ENCODE measurements around the gene MAB21L1.

MAB21L1 gene

GRCh38 chr13:35477386-35477946 is 977 bp upstream of the MAB21L1 start:
- no peak overlapping the region for H3K4me2 ChIP-seq (ENCODE audit: low read length)
- H3K18ac ChIP-seq (ENCODE audit: low read length) = no peak overlapping the region
- WGBS (ENCODE audit: extremely low coverage, insufficient coverage, insufficient read length) = no CpG with 5 or more reads among the region's 5 CpGs
- H3K27ac ChIP-seq (ENCODE audit: low read depth, low read length) = no peak overlapping the region
- DNase-seq = no peak
- H4K91ac ChIP-seq (ENCODE audit: low read depth, low read length) = no peak overlapping the region
- H3K4me1 ChIP-seq (ENCODE audit: control insufficient read depth in 1 of 2, insufficient read depth in 2 of 2, low read length in 2 of 2) = peaks cover 15 to 17% of the 10 kb centered on the region in 2 experiments
- H4K12ac ChIP-seq (ENCODE audit: low read depth, low read length) = no peak overlapping the region
- no peaks in the 10 kb centered on the region for H3K79me1 ChIP-seq (ENCODE audit: low read length)
- peaks cover 8% of the 10 kb centered on the region for H3K9me3 ChIP-seq (ENCODE audit: insufficient read depth, low read depth, low read length)
- H2AFZ ChIP-seq (ENCODE audit: insufficient read depth, low read length, poor library complexity) = no peak overlapping the region
- no peak overlapping the region for H3K9ac ChIP-seq (ENCODE audit: low read length)
- no peak overlapping the region for H2BK5ac ChIP-seq (ENCODE audit: low read depth, low read length, poor library complexity)
- H3K4ac ChIP-seq (ENCODE audit: low read depth, low read length) = no peak overlapping the region
- H4K8ac ChIP-seq (ENCODE audit: low read depth, low read length) = no peak overlapping the region
- no peaks in the 10 kb centered on the region for H3K79me2 ChIP-seq (ENCODE audit: control insufficient read depth, insufficient read depth, low read length, poor library complexity)
- no peak overlapping the region for H3K14ac ChIP-seq (ENCODE audit: low read length)
- H3K4me3 ChIP-seq (ENCODE audit: low read depth, low read length) = no peak overlapping the region
- no peak overlapping the region for H2AK5ac ChIP-seq (ENCODE audit: low read length)
- no peaks in the 10 kb centered on the region for H3K36me3 ChIP-seq (ENCODE audit: control insufficient read depth in 1 of 2, insufficient read depth in 2 of 2, low read length in 2 of 2)
- H2BK12ac ChIP-seq (ENCODE audit: low read length) = no peak overlapping the region
- no peak overlapping the region for H3K23ac ChIP-seq (ENCODE audit: low read length)
- peaks cover 37% of the 10 kb centered on the region for H3K27me3 ChIP-seq (ENCODE audit: insufficient read depth, low read length)
- H2BK120ac ChIP-seq (ENCODE audit: insufficient read depth, low read length, poor library complexity) = no peak overlapping the region

GRCh38 chr13:35475212-35475959 is 1.1 kb downstream of the MAB21L1 start:
- peaks cover 17 to 24% of the 10 kb centered on the region in 2 experiments for H3K4me1 ChIP-seq (ENCODE audit: control insufficient read depth in 1 of 2, insufficient read depth in 2 of 2, low read length in 2 of 2)
- no peak overlapping the region for H3K4ac ChIP-seq (ENCODE audit: low read depth, low read length)
- H2BK120ac ChIP-seq (ENCODE audit: insufficient read depth, low read length, poor library complexity) = no peak overlapping the region
- no peak overlapping the region for H2AFZ ChIP-seq (ENCODE audit: insufficient read depth, low read length, poor library complexity)
- no peak overlapping the region for H2BK12ac ChIP-seq (ENCODE audit: low read length)
- peaks cover 58% of the 10 kb centered on the region for H3K27me3 ChIP-seq (ENCODE audit: insufficient read depth, low read length)
- no peak overlapping the region for H4K91ac ChIP-seq (ENCODE audit: low read depth, low read length)
- no peaks in the 10 kb centered on the region for H3K36me3 ChIP-seq (ENCODE audit: control insufficient read depth in 1 of 2, insufficient read depth in 2 of 2, low read length in 2 of 2)
- H3K79me2 ChIP-seq (ENCODE audit: control insufficient read depth, insufficient read depth, low read length, poor library complexity) = no peaks in the 10 kb centered on the region
- H3K18ac ChIP-seq (ENCODE audit: low read length) = no peak overlapping the region
- H3K14ac ChIP-seq (ENCODE audit: low read length) = no peak overlapping the region
- H3K9ac ChIP-seq (ENCODE audit: low read length) = no peak overlapping the region
- no CpG with 5 or more reads among the region's 47 CpGs for WGBS (ENCODE audit: extremely low coverage, insufficient coverage, insufficient read length)
- peak overlapping the region; percentile 65 for H3K4me2 ChIP-seq (ENCODE audit: low read length)
- H3K4me3 ChIP-seq (ENCODE audit: low read depth, low read length) = no peak overlapping the region
- no peak overlapping the region for H3K27ac ChIP-seq (ENCODE audit: low read depth, low read length)
- peaks cover 8% of the 10 kb centered on the region for H3K9me3 ChIP-seq (ENCODE audit: insufficient read depth, low read depth, low read length)
- no peak overlapping the region for H4K8ac ChIP-seq (ENCODE audit: low read depth, low read length)
- DNase-seq = peak; percentile 4 to 63
- no peak overlapping the region for H4K12ac ChIP-seq (ENCODE audit: low read depth, low read length)
- no peak overlapping the region for H3K23ac ChIP-seq (ENCODE audit: low read length)
- no peaks in the 10 kb centered on the region for H3K79me1 ChIP-seq (ENCODE audit: low read length)
- no peak overlapping the region for H2BK5ac ChIP-seq (ENCODE audit: low read depth, low read length, poor library complexity)
- no peak overlapping the region for H2AK5ac ChIP-seq (ENCODE audit: low read length)

DNA sequence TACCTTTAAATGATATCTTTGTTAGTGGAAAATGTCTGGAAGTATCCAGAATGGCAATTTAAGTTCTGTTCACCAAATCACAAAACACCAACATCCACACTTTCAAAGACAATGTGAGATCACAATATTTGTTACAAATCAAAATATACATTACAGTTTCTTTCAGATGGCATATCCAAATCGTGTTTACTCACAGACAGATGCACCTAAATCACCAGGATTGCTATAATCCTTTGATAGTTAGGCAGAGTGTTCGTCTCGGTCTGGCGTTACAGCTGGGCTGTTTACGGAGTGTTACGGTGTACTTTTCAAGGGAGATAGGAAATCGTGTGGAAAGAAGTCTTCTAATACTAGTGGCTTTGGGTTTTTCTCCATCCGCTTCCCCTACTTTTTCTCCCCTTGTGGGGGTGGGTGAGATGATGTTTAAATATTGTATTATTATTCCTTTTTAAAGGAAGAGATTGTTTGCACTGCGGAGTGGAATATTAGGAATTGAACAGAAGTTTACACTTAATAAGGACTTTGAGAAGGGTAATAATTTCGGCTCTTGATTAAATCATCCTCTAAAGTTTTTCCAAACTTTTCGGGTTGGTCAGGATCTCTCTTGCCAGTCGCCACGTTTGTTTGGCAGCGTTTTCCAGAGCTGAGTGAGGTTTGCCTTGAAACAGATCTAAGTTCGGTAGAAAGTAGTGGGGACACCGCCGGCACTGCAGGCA is 1.8 kb downstream of the MAB21L1 start:
- Histone ChIP-seq H4K12ac (ENCODE audit: low read depth, low read length) (no peak overlapping the region), H3K4me1 (ENCODE audit: control insufficient read depth in 1 of 2, insufficient read depth in 2 of 2, low read length in 2 of 2) (peaks cover 17 to 24% of the 10 kb centered on the region in 2 experiments), H3K4me3 (ENCODE audit: low read depth, low read length) (no peak overlapping the region), H3K79me2 (ENCODE audit: control insufficient read depth, insufficient read depth, low read length, poor library complexity) (no peaks in the 10 kb centered on the region), H2AK5ac (ENCODE audit: low read length) (no peak overlapping the region), H3K14ac (ENCODE audit: low read length) (no peak overlapping the region), H2BK5ac (ENCODE audit: low read depth, low read length, poor library complexity) (no peak overlapping the region), H3K79me1 (ENCODE audit: low read length) (no peaks in the 10 kb centered on the region), H3K4ac (ENCODE audit: low read depth, low read length) (no peak overlapping the region), H3K9ac (ENCODE audit: low read length) (no peak overlapping the region), H2BK12ac (ENCODE audit: low read length) (no peak overlapping the region), H2AFZ (ENCODE audit: insufficient read depth, low read length, poor library complexity) (no peak overlapping the region), H3K27ac (ENCODE audit: low read depth, low read length) (no peak overlapping the region), H3K9me3 (ENCODE audit: insufficient read depth, low read depth, low read length) (peaks cover 8% of the 10 kb centered on the region), H3K18ac (ENCODE audit: low read length) (no peak overlapping the region), H2BK120ac (ENCODE audit: insufficient read depth, low read length, poor library complexity) (no peak overlapping the region), H4K8ac (ENCODE audit: low read depth, low read length) (no peak overlapping the region), H3K4me2 (ENCODE audit: low read length) (no peak overlapping the region), H3K36me3 (ENCODE audit: control insufficient read depth in 1 of 2, insufficient read depth in 2 of 2, low read length in 2 of 2) (no peaks in the 10 kb centered on the region), H3K27me3 (ENCODE audit: insufficient read depth, low read length) (peaks cover 59% of the 10 kb centered on the region), H3K23ac (ENCODE audit: low read length) (no peak overlapping the region), H4K91ac (ENCODE audit: low read depth, low read length) (no peak overlapping the region)
- no CpG with 5 or more reads among the region's 17 CpGs for WGBS (ENCODE audit: extremely low coverage, insufficient coverage, insufficient read length)
- no peak for DNase-seq

- no peak overlapping the region for H4K8ac ChIP-seq (ENCODE audit: low read depth, low read length)
- H3K23ac ChIP-seq (ENCODE audit: low read length) = no peak overlapping the region
- H3K4me3 ChIP-seq (ENCODE audit: low read depth, low read length) = no peak overlapping the region
- H4K12ac ChIP-seq (ENCODE audit: low read depth, low read length) = no peak overlapping the region
- no peak overlapping the region for H3K4me2 ChIP-seq (ENCODE audit: low read length)
- H2BK5ac ChIP-seq (ENCODE audit: low read depth, low read length, poor library complexity) = no peak overlapping the region
- H3K79me1 ChIP-seq (ENCODE audit: low read length) = no peaks in the 10 kb centered on the region
- H3K27ac ChIP-seq (ENCODE audit: low read depth, low read length) = no peak overlapping the region
- H3K36me3 ChIP-seq (ENCODE audit: control insufficient read depth in 1 of 2, insufficient read depth in 2 of 2, low read length in 2 of 2) = no peaks in the 10 kb centered on the region
- no peak overlapping the region for H2BK12ac ChIP-seq (ENCODE audit: low read length)
- no peak for DNase-seq
- H3K18ac ChIP-seq (ENCODE audit: low read length) = no peak overlapping the region
- no peak overlapping the region for H4K91ac ChIP-seq (ENCODE audit: low read depth, low read length)
- H2BK120ac ChIP-seq (ENCODE audit: insufficient read depth, low read length, poor library complexity) = no peak overlapping the region
- H2AK5ac ChIP-seq (ENCODE audit: low read length) = no peak overlapping the region
- WGBS (ENCODE audit: extremely low coverage, insufficient coverage, insufficient read length) = no CpG with 5 or more reads among the region's 2 CpGs
- H3K4me1 ChIP-seq (ENCODE audit: control insufficient read depth in 1 of 2, insufficient read depth in 2 of 2, low read length in 2 of 2) = peaks cover 17 to 24% of the 10 kb centered on the region in 2 experiments
- H3K79me2 ChIP-seq (ENCODE audit: control insufficient read depth, insufficient read depth, low read length, poor library complexity) = no peaks in the 10 kb centered on the region
- no peak overlapping the region for H2AFZ ChIP-seq (ENCODE audit: insufficient read depth, low read length, poor library complexity)
- H3K27me3 ChIP-seq (ENCODE audit: insufficient read depth, low read length) = peaks cover 54% of the 10 kb centered on the region
- no peak overlapping the region for H3K9ac ChIP-seq (ENCODE audit: low read length)
- H3K14ac ChIP-seq (ENCODE audit: low read length) = no peak overlapping the region
- H3K9me3 ChIP-seq (ENCODE audit: insufficient read depth, low read depth, low read length) = peaks cover 8% of the 10 kb centered on the region
- no peak overlapping the region for H3K4ac ChIP-seq (ENCODE audit: low read depth, low read length)
Measured at GRCh38 chr13:35473802-35474201, 2.7 kb downstream of the MAB21L1 start.
